ENCODE data around the gene CTIF. TPM values are rescaled to one million over a fixed set of nuclear protein-coding genes. Genes with fewer than 3 reads are reported as not detected.

The CTIF gene
- total RNA-seq, 1 experiment from 2014 or later = 26.5 TPM

- Histone ChIP-seq H3K4me1 (ENCODE audit: control insufficient read depth, insufficient read depth, low read length) (no peaks in the 10 kb centered on the region), H3K27me3 (ENCODE audit: control insufficient read depth, insufficient read depth, low read length) (no peaks in the 10 kb centered on the region), H3K27ac (ENCODE audit: low read length) (no peak overlapping the region), H3K4me3 (ENCODE audit: low read depth in 2 of 2, low read length in 2 of 2) (no peak overlapping the region), H3K36me3 (ENCODE audit: control insufficient read depth, insufficient read depth, low read length) (no peaks in the 10 kb centered on the region), H3K9me3 (ENCODE audit: control insufficient read depth, insufficient read depth, low read depth, low read length) (no peaks in the 10 kb centered on the region)
- ATAC-seq = no peak
- in situ Hi-C loops (cut with HindIII; ENCODE audit: low pct_unique_long_range_greater_than_20kb, low sequenced_read_pairs) = no loop called here
- TF ChIP-seq REST (IDR thresholded peaks at IDR 0.05; ENCODE audit: insufficient read depth in 1 of 2, low read depth in 2 of 2, low read length in 1 of 2) (no peak), SIN3A (IDR thresholded peaks at IDR 0.05; ENCODE audit: borderline replicate concordance, insufficient read depth, low read depth, low read length) (no peak), TCF7L2 (IDR thresholded peaks at IDR 0.05; ENCODE audit: low read depth, low read length) (no peak), CTCF (IDR thresholded peaks at IDR 0.05) (no peak), POLR2AphosphoS5 (IDR thresholded peaks at IDR 0.05; ENCODE audit: low read depth, low read length) (no peak)
- POLR2A ChIA-PET = no interaction called here
- BruUV-seq (replicated peaks) = no TSS peak
- intact Hi-C loops (cut with micrococcal nuclease; ENCODE audit: unreplicated experiment) = loop anchor here (10.0 kb wide), 1 partner anchor 274 kb away; no protein-coding TSS in a partner anchor
- DNase-seq (ENCODE audit: low read depth, low spot score) = no peak
- CTCF ChIA-PET = no interaction called here
Observed at GRCh38 chr18:48670751-48671560, 132.1 kb downstream of the CTIF start.

- TF ChIP-seq CTCF (IDR thresholded peaks at IDR 0.05) (no peak), SIN3A (IDR thresholded peaks at IDR 0.05; ENCODE audit: borderline replicate concordance, insufficient read depth, low read depth, low read length) (no peak), POLR2AphosphoS5 (IDR thresholded peaks at IDR 0.05; ENCODE audit: low read depth, low read length) (no peak), TCF7L2 (IDR thresholded peaks at IDR 0.05; ENCODE audit: low read depth, low read length) (no peak), REST (IDR thresholded peaks at IDR 0.05; ENCODE audit: insufficient read depth in 1 of 2, low read depth in 2 of 2, low read length in 1 of 2) (no peak)
- no TSS peak for BruUV-seq (replicated peaks)
- ATAC-seq = no peak
- ChIA-PET POLR2A (no interaction called here), CTCF (no interaction called here)
- H3K4me1 ChIP-seq (ENCODE audit: control insufficient read depth, insufficient read depth, low read length) = no peaks in the 10 kb centered on the region
- H3K27ac ChIP-seq (ENCODE audit: low read length) = no peak overlapping the region
- intact Hi-C loops (cut with micrococcal nuclease; ENCODE audit: unreplicated experiment) = loop anchor here (10.0 kb wide), 1 partner anchor 273 kb away; no protein-coding TSS in a partner anchor
- no peaks in the 10 kb centered on the region for H3K36me3 ChIP-seq (ENCODE audit: control insufficient read depth, insufficient read depth, low read length)
- no peak overlapping the region for H3K4me3 ChIP-seq (ENCODE audit: low read depth in 2 of 2, low read length in 2 of 2)
- no peaks in the 10 kb centered on the region for H3K27me3 ChIP-seq (ENCODE audit: control insufficient read depth, insufficient read depth, low read length)
- no peaks in the 10 kb centered on the region for H3K9me3 ChIP-seq (ENCODE audit: control insufficient read depth, insufficient read depth, low read depth, low read length)
- in situ Hi-C loops (cut with HindIII; ENCODE audit: low pct_unique_long_range_greater_than_20kb, low sequenced_read_pairs) = no loop called here
- no peak for DNase-seq (ENCODE audit: low read depth, low spot score)
Observed at GRCh38 chr18:48671561-48671945, 132.7 kb downstream of the CTIF start.
